Measurements from ENCODE around the gene PDXK.

DNA sequence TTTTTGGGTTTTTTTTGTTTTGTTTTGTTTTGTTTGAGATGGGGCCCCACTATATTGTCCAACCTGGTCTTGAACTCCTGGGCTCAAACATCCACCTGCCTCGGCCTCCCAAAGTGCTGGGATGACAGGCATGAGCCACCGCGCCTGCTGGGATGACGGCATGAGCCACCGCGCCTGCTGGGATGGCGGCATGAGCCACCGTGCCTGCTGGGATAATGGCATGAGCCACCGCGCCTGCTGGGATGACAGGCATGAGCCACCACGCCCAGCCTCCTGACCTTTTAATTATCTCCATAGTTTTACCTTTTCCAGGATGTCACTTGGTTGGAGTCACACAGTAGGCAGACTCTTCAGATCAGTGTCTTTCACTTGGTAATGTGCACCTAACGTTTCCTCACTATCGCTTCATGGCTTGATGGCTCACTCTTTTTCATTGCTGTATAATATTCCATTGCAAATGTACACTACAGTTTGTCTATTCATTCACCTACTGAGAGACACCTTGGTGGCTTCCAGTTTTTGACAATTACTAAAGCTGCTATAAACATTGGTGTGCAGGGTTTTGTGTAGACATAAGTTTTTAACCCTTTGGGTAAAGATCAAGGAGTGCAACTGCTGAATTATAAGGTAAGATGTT, 10.1 kb upstream of the PDXK start:
- TF ChIP-seq, protein P1, sequence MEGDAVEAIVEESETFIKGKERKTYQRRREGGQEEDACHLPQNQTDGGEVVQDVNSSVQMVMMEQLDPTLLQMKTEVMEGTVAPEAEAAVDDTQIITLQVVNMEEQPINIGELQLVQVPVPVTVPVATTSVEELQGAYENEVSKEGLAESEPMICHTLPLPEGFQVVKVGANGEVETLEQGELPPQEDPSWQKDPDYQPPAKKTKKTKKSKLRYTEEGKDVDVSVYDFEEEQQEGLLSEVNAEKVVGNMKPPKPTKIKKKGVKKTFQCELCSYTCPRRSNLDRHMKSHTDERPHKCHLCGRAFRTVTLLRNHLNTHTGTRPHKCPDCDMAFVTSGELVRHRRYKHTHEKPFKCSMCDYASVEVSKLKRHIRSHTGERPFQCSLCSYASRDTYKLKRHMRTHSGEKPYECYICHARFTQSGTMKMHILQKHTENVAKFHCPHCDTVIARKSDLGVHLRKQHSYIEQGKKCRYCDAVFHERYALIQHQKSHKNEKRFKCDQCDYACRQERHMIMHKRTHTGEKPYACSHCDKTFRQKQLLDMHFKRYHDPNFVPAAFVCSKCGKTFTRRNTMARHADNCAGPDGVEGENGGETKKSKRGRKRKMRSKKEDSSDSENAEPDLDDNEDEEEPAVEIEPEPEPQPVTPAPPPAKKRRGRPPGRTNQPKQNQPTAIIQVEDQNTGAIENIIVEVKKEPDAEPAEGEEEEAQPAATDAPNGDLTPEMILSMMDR (IDR thresholded peaks at IDR 0.05): no peak
- no peak for TF ChIP-seq NRF1 (IDR thresholded peaks at IDR 0.05; ENCODE audit: low read depth, low read length)
- TF ChIP-seq YY1 (IDR thresholded peaks at IDR 0.05; ENCODE audit: low read depth): no peak
- TF ChIP-seq, protein P2, sequence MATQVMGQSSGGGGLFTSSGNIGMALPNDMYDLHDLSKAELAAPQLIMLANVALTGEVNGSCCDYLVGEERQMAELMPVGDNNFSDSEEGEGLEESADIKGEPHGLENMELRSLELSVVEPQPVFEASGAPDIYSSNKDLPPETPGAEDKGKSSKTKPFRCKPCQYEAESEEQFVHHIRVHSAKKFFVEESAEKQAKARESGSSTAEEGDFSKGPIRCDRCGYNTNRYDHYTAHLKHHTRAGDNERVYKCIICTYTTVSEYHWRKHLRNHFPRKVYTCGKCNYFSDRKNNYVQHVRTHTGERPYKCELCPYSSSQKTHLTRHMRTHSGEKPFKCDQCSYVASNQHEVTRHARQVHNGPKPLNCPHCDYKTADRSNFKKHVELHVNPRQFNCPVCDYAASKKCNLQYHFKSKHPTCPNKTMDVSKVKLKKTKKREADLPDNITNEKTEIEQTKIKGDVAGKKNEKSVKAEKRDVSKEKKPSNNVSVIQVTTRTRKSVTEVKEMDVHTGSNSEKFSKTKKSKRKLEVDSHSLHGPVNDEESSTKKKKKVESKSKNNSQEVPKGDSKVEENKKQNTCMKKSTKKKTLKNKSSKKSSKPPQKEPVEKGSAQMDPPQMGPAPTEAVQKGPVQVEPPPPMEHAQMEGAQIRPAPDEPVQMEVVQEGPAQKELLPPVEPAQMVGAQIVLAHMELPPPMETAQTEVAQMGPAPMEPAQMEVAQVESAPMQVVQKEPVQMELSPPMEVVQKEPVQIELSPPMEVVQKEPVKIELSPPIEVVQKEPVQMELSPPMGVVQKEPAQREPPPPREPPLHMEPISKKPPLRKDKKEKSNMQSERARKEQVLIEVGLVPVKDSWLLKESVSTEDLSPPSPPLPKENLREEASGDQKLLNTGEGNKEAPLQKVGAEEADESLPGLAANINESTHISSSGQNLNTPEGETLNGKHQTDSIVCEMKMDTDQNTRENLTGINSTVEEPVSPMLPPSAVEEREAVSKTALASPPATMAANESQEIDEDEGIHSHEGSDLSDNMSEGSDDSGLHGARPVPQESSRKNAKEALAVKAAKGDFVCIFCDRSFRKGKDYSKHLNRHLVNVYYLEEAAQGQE (IDR thresholded peaks at IDR 0.05; ENCODE audit: low read depth, low read length): no peak
- TF ChIP-seq EP300 (IDR thresholded peaks at IDR 0.05; ENCODE audit: borderline replicate concordance in 1 of 2, low read depth in 1 of 2, low read length in 1 of 2): no peak
- TF ChIP-seq, protein P3, sequence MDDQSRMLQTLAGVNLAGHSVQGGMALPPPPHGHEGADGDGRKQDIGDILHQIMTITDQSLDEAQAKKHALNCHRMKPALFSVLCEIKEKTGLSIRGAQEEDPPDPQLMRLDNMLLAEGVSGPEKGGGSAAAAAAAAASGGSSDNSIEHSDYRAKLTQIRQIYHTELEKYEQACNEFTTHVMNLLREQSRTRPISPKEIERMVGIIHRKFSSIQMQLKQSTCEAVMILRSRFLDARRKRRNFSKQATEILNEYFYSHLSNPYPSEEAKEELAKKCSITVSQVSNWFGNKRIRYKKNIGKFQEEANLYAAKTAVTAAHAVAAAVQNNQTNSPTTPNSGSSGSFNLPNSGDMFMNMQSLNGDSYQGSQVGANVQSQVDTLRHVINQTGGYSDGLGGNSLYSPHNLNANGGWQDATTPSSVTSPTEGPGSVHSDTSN (IDR thresholded peaks at IDR 0.05): no peak
- TF ChIP-seq POLR2AphosphoS5 (IDR thresholded peaks at IDR 0.05; ENCODE audit: low read depth, low read length): no peak
- TF ChIP-seq, protein P4, sequence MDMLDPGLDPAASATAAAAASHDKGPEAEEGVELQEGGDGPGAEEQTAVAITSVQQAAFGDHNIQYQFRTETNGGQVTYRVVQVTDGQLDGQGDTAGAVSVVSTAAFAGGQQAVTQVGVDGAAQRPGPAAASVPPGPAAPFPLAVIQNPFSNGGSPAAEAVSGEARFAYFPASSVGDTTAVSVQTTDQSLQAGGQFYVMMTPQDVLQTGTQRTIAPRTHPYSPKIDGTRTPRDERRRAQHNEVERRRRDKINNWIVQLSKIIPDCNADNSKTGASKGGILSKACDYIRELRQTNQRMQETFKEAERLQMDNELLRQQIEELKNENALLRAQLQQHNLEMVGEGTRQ (IDR thresholded peaks at IDR 0.05; ENCODE audit: borderline replicate concordance, low read depth, low read length): no peak
- no peak for TF ChIP-seq EZH2phosphoT487 (IDR thresholded peaks at IDR 0.05; ENCODE audit: borderline replicate concordance, low read depth)

All from SK-N-SH (cell line).